Kidney glomerular epithelial cell (primary cell): ENCODE data around the gene JPH3.
"Not testable (repeated sequence)": the region's sequence is repeated elsewhere in the genome, so short reads cannot be mapped to it uniquely, and the experiment has no call there.

ENCODE experiments used
- DNase-seq: peaks from one replicate; lab custom pipeline; 2025; lab: John Stamatoyannopoulos, UW

The JPH3 gene

GRCh38 chr16:87575027-87575804, 27.1 kb upstream of the JPH3 start:
- peak; percentile 44 for DNase-seq

DNA sequence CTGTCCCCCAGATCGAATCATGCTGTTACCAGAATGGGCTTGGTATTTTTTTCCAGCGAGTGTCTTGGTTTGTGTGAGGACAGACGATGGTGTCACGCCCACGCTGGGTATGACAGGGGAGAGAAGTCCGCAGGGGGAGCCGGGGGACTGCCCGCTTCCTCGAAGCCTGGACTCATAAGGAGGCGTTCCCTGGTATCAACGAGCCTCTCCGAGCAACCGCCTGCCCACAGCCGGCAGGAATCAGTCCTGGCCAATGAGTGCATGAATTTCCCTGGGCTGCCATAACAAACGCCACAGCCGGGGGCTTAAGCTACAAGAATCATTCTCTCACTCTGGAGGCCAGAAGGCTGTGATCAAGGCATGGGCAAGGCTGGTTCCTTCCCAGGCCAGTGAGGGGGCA, 26.1 kb upstream of the JPH3 start:
- no peak for DNase-seq

GRCh38 chr16:87578142-87578930, 24.0 kb upstream of the JPH3 start:
- not testable (repeated sequence) for DNase-seq

GRCh38 chr16:87579691-87580090, 22.6 kb upstream of the JPH3 start:
- DNase-seq: no peak

DNA sequence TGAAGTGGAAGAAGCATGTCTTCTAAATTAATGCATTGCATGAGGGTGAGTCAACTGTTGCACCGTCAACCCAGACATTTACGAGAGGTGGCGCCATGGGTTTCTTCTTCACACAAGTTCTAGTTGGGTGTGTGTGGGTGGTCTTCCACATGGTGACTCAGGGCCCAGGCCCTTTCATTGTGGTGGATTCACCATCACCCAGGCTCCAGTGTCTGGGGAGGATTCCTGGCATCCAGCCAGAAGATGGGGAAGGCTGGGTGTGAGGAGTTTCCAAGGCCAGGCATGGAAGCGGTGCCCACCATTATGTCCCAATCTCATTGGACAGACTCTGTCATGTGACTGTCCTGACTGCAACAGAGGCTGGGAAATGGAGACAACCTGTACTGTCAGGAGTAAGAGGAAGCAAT, 21.4 kb upstream of the JPH3 start:
- peak; percentile 64 for DNase-seq

DNA sequence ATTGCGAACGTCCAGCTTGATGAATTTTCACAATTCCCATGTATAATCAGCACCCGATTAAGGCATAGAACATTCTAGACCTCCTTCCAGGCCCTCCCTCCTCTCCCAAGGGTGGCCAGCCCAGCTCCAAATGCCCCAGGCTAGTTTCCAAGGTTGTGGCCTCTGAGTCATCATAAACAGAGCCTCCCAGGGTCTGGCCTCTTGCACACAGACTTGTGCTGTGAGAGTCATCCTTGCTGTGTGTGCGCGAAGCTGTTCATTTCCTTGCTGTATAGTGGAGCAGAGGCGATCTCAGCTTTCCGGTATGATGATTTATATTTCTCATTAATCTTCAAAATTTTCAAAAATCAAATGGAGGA, 20.5 kb upstream of the JPH3 start:
- peak; percentile 94 for DNase-seq

GRCh38 chr16:87582216-87582965, 19.9 kb upstream of the JPH3 start:
- DNase-seq: peak; percentile 85

GRCh38 chr16:87582966-87583325, 19.4 kb upstream of the JPH3 start:
- no peak for DNase-seq

GRCh38 chr16:87583453-87584131, 18.7 kb upstream of the JPH3 start:
- no peak for DNase-seq

GRCh38 chr16:87584271-87584670, 18.0 kb upstream of the JPH3 start:
- DNase-seq: peak; percentile 26

- no peak for DNase-seq
Observed at GRCh38 chr16:87584975-87585374, 17.3 kb upstream of the JPH3 start.

DNA sequence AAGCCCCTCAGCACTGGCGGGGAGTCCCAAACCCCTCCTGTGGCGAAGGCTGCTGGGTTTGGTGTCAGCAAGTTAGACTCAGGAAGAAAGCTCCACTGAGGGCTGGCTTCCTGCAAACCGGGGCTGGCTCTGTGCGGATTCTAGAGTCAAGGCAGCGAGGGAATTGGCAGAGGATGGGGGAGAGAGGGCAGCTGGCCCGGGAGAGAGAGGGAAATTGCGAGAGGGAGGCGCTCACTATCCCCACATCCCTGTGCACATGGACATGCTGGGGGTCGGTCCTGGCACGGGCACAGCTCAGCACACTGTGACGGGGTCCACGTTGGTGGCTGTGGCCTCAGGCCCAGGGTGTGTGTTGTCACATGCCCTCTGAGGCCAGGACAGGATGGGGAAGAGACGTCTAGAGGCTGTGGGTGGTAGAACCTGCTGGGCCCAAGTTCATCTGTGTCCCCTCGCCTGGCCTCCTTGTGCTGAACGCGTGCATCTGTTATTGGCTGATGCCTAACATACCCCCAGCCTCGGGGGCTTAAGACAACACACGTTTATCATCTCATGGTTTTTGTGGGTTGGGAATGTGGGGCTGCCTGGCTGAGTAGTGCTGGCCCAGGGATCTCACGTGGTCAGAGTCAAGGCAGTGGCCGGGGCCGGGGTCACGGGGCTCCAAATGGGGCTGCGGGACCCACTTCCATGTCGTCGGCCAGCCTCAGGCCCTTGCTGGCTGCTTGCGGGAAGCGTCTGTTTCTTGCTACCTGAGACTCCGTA, 16.7 kb upstream of the JPH3 start:
- no peak for DNase-seq

GRCh38 chr16:87586201-87586782, 16.0 kb upstream of the JPH3 start:
- no peak for DNase-seq

- no peak for DNase-seq
Observed at GRCh38 chr16:87587636-87588035, 14.7 kb upstream of the JPH3 start.

DNA sequence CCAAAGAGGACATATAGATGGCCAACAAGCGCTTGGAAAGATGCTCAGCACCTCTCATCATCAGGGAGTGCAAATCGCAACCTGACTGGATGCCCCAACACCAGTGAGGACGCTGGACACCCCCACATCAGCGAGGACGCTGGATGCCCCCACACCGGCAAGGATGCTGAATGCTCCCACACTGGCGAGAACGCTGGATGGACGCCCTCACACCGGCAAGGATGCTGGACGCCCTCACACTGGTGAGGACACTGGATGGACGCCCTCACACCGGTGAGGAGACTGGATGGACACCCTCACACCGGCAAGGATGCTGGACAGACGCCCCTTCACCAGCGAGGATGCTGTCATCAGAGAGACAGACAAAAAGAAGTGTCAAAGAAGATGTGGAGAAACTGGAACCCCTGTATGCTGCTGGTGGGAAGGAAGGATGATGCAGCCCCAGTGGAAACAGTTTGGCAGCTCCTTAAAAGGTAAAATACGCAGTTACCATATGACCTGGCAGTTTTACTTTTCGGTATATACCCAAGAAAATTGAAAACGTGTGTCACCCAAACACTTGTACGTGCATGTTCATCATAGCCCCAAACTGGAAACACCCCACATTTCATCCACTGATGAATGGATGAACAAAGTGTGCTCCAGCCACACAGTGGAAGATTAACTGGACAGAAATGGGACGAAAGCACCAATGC, 10.1 kb upstream of the JPH3 start:
- no peak for DNase-seq

GRCh38 chr16:87593710-87594258, 8.5 kb upstream of the JPH3 start:
- DNase-seq: no peak

- no peak for DNase-seq
Observed at GRCh38 chr16:87595712-87596111, 6.6 kb upstream of the JPH3 start.

GRCh38 chr16:87597324-87597830, 4.9 kb upstream of the JPH3 start:
- no peak for DNase-seq

DNA sequence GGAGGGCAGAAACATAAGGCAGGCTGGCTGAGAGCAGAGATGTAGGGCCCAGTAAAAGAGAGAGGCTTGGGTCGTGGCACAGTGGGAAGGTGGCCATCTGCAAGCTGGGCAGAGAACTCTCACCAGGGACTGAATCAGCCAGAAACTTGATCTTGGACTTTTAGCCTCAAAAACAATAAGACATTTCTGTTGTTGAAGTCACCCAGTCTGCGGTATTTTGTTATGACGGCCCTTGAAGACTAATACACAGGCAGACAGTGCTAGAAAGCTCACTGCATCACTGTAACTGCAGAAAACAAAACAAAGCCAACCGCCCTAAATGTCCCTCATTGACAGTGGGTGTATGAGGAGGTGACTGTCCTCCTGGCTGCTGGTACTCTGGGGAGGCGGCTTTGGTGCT, 3.9 kb upstream of the JPH3 start:
- DNase-seq: no peak

GRCh38 chr16:87600246-87600645, 2.1 kb upstream of the JPH3 start:
- DNase-seq: no peak
